MCF 10A (cell line): ENCODE results near the gene DCTPP1. TPM values are rescaled to one million over a fixed set of nuclear protein-coding genes. Genes with fewer than 3 reads are reported as not detected.
A peak's percentile ranks its signal among the peaks of the same experiment; 100 is the strongest.

Experiments
- BruUV-seq: library from RNA; stranded (reverse); fragments of 400-500 nt; replicated peaks from 2 replicates; lab custom pipeline; 2021; lab: Mats Ljungman, UMichigan
- CTCF ChIA-PET: fragments of 300-600 bp; sonication (Branson Sonifier 250); formaldehyde crosslinking; extraction: SDS; loops from one replicate; lab custom pipeline; 2021; ENCODE audit warnings: antibody characterized with exemption, inconsistent platforms; lab: Yijun Ruan, JAX
- POLR2A ChIA-PET: fragments of 300-600, 350-650 bp; sonication (Branson Sonifier 250); formaldehyde crosslinking; extraction: SDS; loops from one replicate; lab custom pipeline; 2020; ENCODE audit warnings: antibody characterized with exemption, inconsistent platforms; lab: Yijun Ruan, JAX
- DNase-seq: peaks from one replicate; pipeline ENCODE4 v3.0.0-alpha.2; 2018; ENCODE audit not compliant: unreplicated experiment
- H3K27ac Mint-ChIP-seq: one replicate; pipeline ENCODE4 v1.8.0; 2022; ENCODE audit warnings: mild to moderate bottlenecking, low read depth, mixed read lengths; ENCODE audit not compliant: unreplicated experiment
- H3K27me3 Mint-ChIP-seq: one replicate; pipeline ENCODE4 v1.8.0; 2022; ENCODE audit warnings: mixed read lengths; ENCODE audit not compliant: insufficient read depth, unreplicated experiment
- H3K36me3 Mint-ChIP-seq: one replicate; pipeline ENCODE4 v1.8.0; 2022; ENCODE audit warnings: mild to moderate bottlenecking, moderate library complexity, mixed read lengths; ENCODE audit not compliant: insufficient read depth, unreplicated experiment
- H3K4me1 Mint-ChIP-seq: one replicate; pipeline ENCODE4 v1.8.0; 2022; ENCODE audit warnings: mixed read lengths; ENCODE audit not compliant: insufficient read depth, unreplicated experiment
- H3K4me3 Mint-ChIP-seq: one replicate; pipeline ENCODE4 v1.8.0; 2022; ENCODE audit warnings: mild to moderate bottlenecking, moderate library complexity, mixed read lengths; ENCODE audit not compliant: unreplicated experiment
- H3K9me3 Mint-ChIP-seq: one replicate; pipeline ENCODE4 v1.8.0; 2022; ENCODE audit warnings: mixed read lengths; ENCODE audit not compliant: unreplicated experiment
- intact Hi-C: fragments of 100-400 bp; cut with micrococcal nuclease; formaldehyde crosslinking; loops from 2 replicates; pipeline ENCODE4 v1.14.1; 2022
- total RNA-seq: library from RNA; stranded (reverse); gene quantifications from 2 replicates; pipeline ENCODE4 v1.2.3, GENCODE V29; 2022
- TF ChIP-seq, protein P1 (sequence below): fragments of 200-600 bp; IDR thresholded peaks from one replicate; pipeline ENCODE4 v1.8.0; 2022; ENCODE audit warnings: antibody characterized with exemption, mild to moderate bottlenecking; ENCODE audit not compliant: unreplicated experiment

DCTPP1 gene
- total RNA-seq, 1 experiment from 2014 or later: 42.4 TPM

- Mint-ChIP-seq H3K27ac (peak within 1 kb of the TSS; percentile 44), H3K4me3 (peak within 1 kb of the TSS; percentile 83), H3K36me3 (no peaks in the 10 kb centered on the region), H3K9me3 (no peaks in the 10 kb centered on the region), H3K4me1 (peaks cover 7% of the 10 kb centered on the region), H3K27me3 (no peaks in the 10 kb centered on the region)
- DNase-seq: peak; percentile 56
- BruUV-seq: no TSS peak
- intact Hi-C loops: no loop called here
- ChIA-PET CTCF (interaction anchor here (0.6 to 2.2 kb wide), 18 partner anchors 8 to 303 kb away, joined by 3 to 11 read pairs (median 4); partner anchors contain the start of genes DCTPP1, TBX6 and ZNF688), POLR2A (interaction anchor here (0.7 to 4.8 kb wide), 15 partner anchors 9 to 298 kb away, joined by 3 to 66 read pairs (median 4); partner anchors contain the start of genes CD2BP2, ZNF688 and ZNF771)
- TF ChIP-seq, protein P1, sequence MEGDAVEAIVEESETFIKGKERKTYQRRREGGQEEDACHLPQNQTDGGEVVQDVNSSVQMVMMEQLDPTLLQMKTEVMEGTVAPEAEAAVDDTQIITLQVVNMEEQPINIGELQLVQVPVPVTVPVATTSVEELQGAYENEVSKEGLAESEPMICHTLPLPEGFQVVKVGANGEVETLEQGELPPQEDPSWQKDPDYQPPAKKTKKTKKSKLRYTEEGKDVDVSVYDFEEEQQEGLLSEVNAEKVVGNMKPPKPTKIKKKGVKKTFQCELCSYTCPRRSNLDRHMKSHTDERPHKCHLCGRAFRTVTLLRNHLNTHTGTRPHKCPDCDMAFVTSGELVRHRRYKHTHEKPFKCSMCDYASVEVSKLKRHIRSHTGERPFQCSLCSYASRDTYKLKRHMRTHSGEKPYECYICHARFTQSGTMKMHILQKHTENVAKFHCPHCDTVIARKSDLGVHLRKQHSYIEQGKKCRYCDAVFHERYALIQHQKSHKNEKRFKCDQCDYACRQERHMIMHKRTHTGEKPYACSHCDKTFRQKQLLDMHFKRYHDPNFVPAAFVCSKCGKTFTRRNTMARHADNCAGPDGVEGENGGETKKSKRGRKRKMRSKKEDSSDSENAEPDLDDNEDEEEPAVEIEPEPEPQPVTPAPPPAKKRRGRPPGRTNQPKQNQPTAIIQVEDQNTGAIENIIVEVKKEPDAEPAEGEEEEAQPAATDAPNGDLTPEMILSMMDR: peak; percentile 39
These were observed 34.5 kb downstream of the DCTPP1 start, which contains the start of gene ZNF48 for GRCh38 chr16:30395155-30395991. TSS of gene ZNF48 (plus strand) at chr16:30395420. CDS start at chr16:30395795, 375 bp downstream.

DNA sequence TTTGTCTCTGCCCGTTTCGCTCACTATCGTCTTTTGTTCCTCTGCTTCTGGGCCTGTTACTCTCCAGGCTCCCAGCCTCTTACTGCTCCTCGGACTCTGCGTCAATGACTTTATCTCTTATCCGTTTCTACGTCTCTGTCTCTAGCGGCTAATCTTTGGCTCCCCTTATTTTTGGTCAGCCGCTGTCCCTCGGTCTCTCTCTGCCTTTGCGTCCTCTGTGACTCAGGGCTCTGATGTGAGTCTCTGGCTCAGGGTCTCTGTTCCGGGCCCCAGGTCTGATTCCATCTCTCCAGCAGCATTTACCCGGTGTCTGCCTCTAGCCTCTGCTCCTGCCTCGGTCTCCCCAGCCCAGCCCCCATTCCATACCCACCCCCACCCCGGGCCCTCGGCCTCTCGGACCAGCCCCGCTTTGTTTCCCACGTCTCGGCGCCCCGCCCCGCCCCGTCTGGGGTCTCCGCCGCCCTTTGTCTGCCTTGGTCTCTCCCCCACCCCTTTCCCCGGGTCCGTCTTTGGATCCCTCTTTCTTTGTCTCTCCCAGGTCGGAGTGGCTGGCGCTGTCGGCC, 35.2 kb downstream of the DCTPP1 start:
- ChIA-PET CTCF (interaction anchor here (0.7 to 2.3 kb wide), 13 partner anchors 8 to 302 kb away, joined by 3 to 11 read pairs (median 6); partner anchors contain the start of genes TBX6 and ZNF688), POLR2A (interaction anchor here (0.6 to 4.8 kb wide), 10 partner anchors 8 to 177 kb away, joined by 3 to 66 read pairs (median 6); partner anchors contain the start of genes CD2BP2, ZNF688 and ZNF771)
- Mint-ChIP-seq H3K9me3 (no peaks in the 10 kb centered on the region), H3K27me3 (no peaks in the 10 kb centered on the region), H3K4me3 (peak overlapping the region; percentile 83), H3K36me3 (no peaks in the 10 kb centered on the region), H3K4me1 (peaks cover 7% of the 10 kb centered on the region), H3K27ac (peak overlapping the region; percentile 3)
- TF ChIP-seq, protein P1: no peak
- DNase-seq: no peak
- BruUV-seq: no TSS peak
- intact Hi-C loops: no loop called here

DNA sequence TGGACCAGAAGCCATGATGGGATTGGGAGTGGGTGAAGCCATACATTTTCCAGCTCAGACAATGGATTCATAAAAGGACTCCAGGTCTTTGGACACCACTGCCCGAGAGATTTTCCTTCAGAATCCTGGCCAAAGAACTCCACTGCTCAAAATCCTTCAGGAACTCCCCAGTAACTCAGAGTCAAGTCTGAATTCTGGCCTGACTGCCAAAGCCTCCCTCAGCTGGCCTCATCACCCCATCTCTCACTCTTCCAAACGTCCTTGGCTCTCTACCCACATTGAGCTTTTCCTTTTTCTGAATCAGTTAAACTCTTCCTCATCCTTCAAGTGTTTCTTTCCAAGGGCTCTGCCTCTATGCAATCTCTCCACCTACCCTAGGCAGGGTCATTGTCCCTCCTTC, 46.3 kb downstream of the DCTPP1 start:
- peaks cover 7% of the 10 kb centered on the region for H3K4me1 Mint-ChIP-seq
- BruUV-seq: no TSS peak
- no peak overlapping the region for H3K4me3 Mint-ChIP-seq
- TF ChIP-seq, protein P1: no peak
- ChIA-PET CTCF (interaction anchor here (0.6 to 1.3 kb wide), 2 partner anchors 11 to 20 kb away, joined by 3 to 5 read pairs; partner anchors contain the start of gene ZNF48), POLR2A (interaction anchor here (1.0 to 1.7 kb wide), 5 partner anchors 9 to 29 kb away, joined by 3 to 9 read pairs (median 4); partner anchors contain the start of genes CD2BP2 and ZNF771)
- intact Hi-C loops: no loop called here
- H3K36me3 Mint-ChIP-seq: peaks cover 20% of the 10 kb centered on the region
- no peak overlapping the region for H3K27ac Mint-ChIP-seq
- H3K27me3 Mint-ChIP-seq: no peaks in the 10 kb centered on the region
- no peaks in the 10 kb centered on the region for H3K9me3 Mint-ChIP-seq
- DNase-seq: no peak
